Activated naive CD4-positive, alpha-beta T cell treated with Interleukin-2 at 50 U/mL for 16 hours (primary cell): Measurements from ENCODE around the gene NFIA.

Source experiments
- DNase-seq: peaks from one replicate; pipeline ENCODE4 v3.0.0-alpha.2; 2020

NFIA gene

DNA sequence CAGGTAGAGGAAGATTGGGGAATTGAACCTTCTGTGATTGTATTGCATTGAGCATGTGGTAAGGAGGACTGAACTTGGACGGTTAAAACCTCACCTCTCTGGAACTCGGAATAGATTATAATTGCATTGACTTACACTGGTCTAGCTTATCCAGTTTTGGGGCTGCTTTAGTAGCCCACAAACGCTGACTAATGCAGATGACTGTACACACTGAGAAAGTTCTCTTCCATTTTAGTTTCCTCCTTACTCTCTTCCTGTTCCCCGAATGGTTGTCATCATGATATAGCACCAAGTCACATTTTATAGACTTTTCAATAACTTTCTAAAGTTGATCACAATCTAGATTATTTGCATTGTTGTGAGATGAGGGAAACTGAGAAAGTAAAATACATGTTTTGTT is 78.2 kb downstream of the NFIA start:
- DNase-seq, result no peak

GRCh38 chr1:61162520-61163258 is 80.3 kb downstream of the NFIA start:
- no peak for DNase-seq

DNA sequence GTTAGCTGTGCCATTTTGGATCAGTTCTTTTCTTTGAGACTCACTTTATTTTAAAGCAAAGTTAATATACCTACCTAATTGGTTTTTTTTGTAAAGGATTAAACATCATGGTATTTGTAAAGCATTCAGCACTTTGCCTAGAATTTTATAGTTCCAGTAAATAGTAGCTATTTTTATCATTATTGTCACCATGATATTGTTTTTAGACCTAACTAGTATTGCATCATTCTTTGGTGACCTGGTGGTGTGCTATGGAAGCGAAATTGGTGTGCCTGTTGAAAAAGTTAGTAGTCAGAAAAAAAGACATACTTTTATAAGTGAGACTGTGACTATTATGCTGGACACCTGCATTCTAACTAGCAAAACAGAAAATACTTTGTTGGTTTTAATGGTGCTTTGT is 81.0 kb downstream of the NFIA start:
- DNase-seq, result no peak

DNA sequence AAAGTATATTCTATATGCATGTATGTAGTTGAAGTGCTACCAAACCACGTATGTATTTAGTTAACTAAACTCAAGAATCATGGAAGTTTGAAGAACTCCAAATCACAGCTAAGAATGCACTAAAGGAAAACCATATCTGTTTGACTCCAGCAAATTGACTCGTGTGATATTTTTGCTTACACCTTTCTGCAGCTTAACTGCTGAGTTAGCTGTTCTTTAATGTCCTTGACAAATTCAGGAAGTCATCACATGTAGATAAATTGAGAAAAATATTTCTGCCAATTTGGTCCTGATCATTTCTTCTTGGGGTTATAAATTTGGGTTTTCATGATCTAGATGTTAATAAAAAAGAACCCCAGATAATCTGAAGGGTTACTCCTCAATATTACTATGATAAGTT is 83.0 kb downstream of the NFIA start:
- DNase-seq, result no peak

DNA sequence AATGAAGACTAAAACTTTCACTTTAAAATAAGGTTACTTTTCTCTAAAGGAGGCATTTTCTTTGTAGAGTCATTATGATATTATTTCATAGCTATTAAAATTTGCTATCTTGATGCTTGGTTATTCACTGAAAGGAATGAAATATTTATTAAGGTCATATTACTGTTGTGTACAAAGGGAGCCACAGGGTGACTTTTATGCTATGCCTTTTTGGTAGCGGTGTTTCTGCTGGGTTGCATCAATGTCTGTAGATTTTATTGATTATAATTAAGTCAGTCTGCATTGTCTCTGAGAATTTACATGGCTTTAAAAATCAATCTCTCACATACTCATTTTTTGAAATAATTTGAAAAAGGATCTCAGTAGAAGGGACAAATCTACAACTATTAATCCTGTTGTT is 84.9 kb downstream of the NFIA start:
- no peak for DNase-seq

GRCh38 chr1:61169045-61169444 is 86.7 kb downstream of the NFIA start:
- DNase-seq, result no peak

DNA sequence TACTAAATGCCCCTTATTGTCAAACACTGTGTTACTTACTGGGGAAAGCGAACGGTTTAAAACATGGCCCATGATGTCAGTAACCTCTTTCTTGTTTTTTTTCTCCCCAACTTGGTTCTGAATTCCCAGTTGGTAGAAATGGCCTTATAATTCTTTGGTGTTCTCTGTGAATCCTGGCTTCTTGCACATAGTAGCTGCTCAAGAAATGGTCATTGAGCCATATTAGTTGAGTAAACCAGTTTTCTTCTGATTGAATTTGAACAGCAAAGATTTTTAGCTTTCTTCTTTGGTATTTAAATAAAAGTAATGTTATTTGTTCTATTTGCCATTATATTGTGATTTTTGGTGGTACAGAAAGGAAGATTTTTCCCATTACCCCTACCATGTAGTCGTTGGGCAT is 87.3 kb downstream of the NFIA start:
- DNase-seq, result no peak

GRCh38 chr1:61170328-61171238 is 88.2 kb downstream of the NFIA start:
- no peak for DNase-seq

GRCh38 chr1:61171346-61171745 is 89.0 kb downstream of the NFIA start:
- DNase-seq, result no peak

DNA sequence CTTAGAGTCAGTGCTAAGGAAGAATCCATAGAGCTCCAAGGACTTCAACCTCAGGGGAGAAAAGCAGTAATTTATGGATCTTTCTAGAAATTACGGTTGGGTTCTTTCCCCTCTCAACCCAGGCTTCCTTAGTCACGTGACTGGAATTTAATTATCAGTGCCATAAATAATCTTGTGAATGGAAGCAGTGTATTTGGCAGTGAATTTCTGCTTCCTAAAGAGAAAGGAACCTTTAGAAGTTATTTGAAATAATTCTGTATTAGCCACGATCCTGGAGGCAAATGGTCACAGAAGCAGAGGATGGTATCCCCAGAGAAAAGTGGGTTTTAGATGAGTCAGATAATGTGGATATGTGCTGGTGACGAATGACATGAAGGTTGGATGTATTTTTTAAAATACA is 89.6 kb downstream of the NFIA start:
- no peak for DNase-seq

DNA sequence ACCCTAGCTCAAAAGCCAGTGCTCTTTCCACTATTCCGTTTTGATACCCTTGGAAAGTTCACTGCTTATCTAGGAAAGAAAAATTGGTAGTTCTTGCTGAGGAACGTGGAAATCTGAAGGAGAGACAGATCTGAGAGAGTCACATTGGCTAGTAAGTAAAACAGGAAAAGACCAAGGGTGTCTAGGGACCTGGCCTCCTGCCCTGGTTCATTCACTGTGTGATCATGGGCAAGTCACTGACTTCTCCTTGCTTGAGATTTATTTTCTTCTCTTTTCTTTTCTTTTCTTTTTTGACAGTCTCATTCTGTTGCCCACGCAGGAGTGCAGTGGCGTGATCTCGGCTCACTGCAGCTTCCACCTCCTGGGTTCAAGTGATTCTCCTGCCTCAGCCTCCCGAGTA is 90.8 kb downstream of the NFIA start:
- DNase-seq, result no peak

GRCh38 chr1:61174060-61174795 is 91.9 kb downstream of the NFIA start:
- no peak for DNase-seq

DNA sequence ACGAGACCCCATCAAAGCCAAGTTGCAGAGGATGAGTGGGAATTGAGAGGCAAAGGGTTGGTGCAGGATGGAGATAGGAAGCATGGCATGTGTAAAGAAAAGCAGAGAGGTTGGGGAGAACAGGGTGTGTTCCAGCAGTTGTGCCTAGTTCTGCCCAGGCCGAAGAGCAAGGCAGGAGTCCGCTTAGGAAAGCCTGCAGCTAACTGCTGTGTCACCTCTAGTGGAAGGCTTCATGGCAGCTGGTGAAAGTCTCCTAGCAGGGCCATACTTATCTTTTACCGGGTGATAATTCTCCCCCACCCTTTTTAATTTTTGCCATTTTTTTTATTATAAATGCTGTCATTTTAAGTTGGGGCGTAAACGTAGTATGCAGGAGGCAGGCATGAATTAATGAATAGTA is 93.6 kb downstream of the NFIA start:
- no peak for DNase-seq

DNA sequence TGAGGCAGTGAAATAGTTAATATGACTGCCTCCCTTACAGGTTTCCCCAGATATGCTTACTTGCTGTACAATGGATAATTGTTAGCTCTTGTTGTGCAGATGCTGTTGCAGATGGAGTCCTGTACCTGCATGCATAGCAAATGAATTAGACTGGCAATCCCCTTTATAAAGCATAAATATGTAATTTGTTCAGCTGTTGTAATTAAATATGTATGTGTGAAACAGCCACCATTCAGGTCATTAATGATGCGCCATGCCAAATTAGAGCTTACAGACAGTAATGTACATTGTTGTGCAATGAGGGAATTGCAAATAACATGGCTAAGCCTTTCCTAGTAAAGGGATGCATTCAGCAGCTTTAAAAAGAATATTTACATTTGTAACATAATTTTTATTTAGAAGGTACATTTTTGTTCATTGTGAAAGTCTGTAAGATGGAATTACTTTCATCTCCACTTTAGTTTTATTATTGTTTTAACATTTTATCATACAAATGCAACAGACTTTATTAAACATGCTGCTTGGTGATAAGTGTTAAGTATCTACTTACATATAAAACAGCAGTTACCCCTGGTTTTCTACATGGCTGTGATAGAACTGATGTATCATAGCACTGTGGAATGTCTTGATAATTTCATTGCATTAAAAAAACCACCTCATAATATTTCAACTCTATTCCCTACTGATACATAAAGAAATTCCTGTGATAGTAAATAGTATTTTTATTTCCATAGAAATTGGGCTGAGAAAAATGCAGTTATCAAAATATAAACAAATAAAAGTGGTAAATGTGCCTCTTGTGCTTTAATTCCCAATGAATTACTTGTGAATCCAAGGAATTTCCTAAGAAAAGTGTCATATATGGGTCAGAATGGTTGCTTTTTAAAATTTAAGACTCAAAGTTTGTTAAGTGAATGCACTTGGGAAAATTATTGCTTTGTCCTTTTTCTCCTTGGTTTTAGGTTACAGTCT is 99.0 kb downstream of the NFIA start:
- DNase-seq, result no peak

- DNase-seq, result no peak
Observed at GRCh38 chr1:61182049-61182448, 99.7 kb downstream of the NFIA start.

- no peak for DNase-seq
Observed at GRCh38 chr1:61182480-61182879, 100.1 kb downstream of the NFIA start.

GRCh38 chr1:61183471-61184039 is 101.2 kb downstream of the NFIA start:
- DNase-seq, result no peak

DNA sequence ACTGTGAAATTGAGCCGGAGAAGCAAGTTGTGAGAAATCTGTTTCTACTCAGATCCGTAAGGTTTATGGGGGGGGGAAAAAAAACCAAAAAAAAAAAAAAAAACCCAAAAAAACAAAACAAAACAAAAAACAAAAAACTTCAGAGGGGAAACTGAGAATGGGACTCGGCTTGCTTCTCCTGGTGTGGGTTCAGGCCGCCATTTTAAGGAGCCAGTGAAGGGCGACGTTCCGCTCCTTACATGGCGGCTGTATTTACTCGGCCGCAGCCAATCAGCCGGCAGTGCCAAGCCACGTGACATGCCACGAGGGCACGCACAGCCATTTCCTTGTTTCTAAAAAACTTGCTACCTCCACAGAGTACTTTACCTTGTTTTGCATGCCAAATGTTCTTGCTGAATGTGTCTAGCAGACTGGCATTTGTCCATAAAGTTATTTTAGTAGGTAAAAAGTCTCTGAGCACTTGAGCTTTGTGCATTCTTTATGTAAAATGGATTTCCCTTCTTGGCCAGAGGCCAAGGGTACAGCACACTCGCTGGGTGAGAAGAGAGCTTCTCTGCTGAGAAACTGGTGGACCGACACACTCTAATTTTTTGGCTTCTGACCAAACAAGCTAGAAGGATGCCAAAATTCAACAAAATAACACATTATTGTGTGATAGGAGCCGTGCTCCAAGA is 101.8 kb downstream of the NFIA start:
- DNase-seq, result no peak

DNA sequence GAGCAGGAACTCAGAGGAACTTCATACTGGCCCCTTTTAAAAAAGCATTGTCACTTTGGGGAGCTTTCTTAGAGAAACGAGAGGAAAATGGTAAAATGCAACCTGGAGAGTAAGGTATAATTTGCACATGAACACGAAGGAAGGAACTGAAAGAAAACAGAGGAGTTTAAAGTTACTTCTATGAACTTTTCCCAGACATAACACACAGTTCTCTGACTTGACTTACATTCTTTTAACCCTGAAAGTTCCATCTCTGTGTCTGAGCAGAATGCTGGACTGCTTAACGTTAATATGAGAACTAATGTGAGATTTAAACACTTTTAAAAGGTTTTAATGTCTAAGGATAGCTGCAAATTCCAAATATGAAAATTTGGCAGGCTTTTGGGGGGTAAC is 102.3 kb downstream of the NFIA start:
- no peak for DNase-seq

- no peak for DNase-seq
Observed at GRCh38 chr1:61186753-61187152, 104.4 kb downstream of the NFIA start.

DNA sequence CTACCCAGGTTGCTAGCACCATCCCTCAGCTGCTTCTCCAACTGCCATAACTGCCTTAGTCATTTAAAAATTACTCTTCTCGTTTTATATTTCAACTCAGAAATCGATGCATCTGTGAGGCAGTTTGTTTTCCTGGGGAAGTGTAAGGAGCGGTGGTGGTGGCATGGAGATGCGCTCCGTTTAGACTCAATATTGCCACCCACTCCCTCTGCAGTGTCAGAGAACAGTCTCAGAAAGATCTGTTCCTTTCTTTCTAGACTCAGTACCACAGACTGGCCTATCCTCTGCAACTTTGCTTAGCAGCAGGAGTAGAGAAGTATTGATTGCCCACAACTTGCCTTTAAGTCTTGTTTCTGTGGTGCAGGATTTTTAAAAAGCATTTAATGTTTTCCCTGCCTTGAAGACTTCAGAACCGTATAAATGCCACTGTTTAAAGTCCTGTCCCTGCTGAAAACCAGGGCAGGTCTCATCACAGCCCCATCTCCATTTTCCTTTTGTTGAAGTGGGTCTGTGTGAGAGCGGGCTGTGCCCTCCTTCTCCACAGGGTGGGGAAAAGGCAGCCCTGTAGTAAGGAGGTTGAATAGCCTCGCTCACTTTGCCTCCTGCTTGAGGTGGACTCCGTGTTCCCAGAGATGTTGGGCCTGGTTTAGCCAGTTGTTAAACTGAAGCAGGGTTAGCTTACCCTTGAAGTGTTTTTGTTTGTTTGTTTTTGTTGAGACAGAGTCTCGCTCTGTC is 105.2 kb downstream of the NFIA start:
- no peak for DNase-seq
